Measurements from ENCODE around the gene ACTL10. TPM values are rescaled to one million over a fixed set of nuclear protein-coding genes. Genes with fewer than 3 reads are reported as not detected.

Gene ACTL10
- total RNA-seq, 2 donors from 2014 or later: 3.9 to 8.0 TPM

DNA sequence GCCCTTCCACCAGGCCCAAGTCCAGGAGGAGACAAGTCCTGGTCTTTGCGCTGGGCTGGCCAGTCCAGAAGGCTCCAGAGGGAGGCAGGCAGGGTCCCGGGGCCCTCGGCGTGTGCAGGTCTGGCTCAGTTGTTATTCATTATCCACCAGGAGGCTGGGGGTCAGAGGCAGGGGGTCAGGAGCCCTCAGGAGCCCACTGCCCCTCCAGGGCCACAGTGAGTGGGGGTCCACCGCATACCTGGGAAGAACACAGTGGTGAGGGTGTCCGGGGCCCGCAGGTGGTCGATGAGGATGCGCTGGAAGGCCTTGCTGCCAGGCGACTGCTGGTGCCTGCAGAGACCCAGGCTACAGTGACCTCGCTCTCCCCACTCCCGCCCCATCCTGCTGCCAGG, 9.0 kb upstream of the ACTL10 start:
- Histone ChIP-seq H3K9me3 (no peaks in the 10 kb centered on the region), H3K9ac (ENCODE audit: low read depth in 2 of 2, low read length in 2 of 2) (no peak overlapping the region), H3K4me1 (peaks cover 6% of the 10 kb centered on the region), H3K36me3 (no peaks in the 10 kb centered on the region), H3K27me3 (no peaks in the 10 kb centered on the region), H3K4me3 (no peak overlapping the region), H3K27ac (no peak overlapping the region)
- DNase-seq: no peak
- TF ChIP-seq, protein P1, sequence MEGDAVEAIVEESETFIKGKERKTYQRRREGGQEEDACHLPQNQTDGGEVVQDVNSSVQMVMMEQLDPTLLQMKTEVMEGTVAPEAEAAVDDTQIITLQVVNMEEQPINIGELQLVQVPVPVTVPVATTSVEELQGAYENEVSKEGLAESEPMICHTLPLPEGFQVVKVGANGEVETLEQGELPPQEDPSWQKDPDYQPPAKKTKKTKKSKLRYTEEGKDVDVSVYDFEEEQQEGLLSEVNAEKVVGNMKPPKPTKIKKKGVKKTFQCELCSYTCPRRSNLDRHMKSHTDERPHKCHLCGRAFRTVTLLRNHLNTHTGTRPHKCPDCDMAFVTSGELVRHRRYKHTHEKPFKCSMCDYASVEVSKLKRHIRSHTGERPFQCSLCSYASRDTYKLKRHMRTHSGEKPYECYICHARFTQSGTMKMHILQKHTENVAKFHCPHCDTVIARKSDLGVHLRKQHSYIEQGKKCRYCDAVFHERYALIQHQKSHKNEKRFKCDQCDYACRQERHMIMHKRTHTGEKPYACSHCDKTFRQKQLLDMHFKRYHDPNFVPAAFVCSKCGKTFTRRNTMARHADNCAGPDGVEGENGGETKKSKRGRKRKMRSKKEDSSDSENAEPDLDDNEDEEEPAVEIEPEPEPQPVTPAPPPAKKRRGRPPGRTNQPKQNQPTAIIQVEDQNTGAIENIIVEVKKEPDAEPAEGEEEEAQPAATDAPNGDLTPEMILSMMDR (IDR thresholded peaks at IDR 0.05): no peak
- intact Hi-C loops (cut with DNase I): no loop called here

- Histone ChIP-seq H3K27me3 (no peaks in the 10 kb centered on the region), H3K36me3 (no peaks in the 10 kb centered on the region), H3K9ac (ENCODE audit: low read depth in 2 of 2, low read length in 2 of 2) (no peak overlapping the region), H3K27ac (no peak overlapping the region), H3K4me1 (peaks cover 5% of the 10 kb centered on the region), H3K4me3 (no peak overlapping the region), H3K9me3 (no peaks in the 10 kb centered on the region)
- TF ChIP-seq, protein P1 (IDR thresholded peaks at IDR 0.05): no peak
- intact Hi-C loops (cut with DNase I): no loop called here
- DNase-seq: no peak
These were observed 8.2 kb upstream of the ACTL10 start for GRCh38 chr20:33658510-33658909.

DNA sequence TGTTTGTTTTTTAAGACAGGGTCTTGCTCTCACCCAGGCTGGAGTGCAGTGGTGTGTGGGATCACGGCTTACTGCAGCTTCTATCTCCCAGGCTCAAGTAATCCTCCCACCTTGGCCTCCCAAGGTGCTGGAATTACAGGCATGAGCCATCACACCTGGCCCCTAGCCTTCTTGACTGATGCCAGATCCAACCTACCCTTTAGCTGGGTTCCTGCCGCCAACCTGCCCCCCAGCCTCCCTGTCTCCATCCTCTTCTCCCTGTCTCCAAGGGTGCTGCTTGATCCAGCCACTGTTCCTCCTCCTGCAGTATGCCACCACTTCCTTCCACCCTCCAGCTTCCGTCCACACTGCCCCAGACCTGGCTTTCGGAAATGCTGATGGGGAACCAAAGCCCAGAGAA, 7.8 kb upstream of the ACTL10 start:
- H3K36me3 ChIP-seq: no peaks in the 10 kb centered on the region
- DNase-seq: no peak
- peaks cover under 1% of the 10 kb centered on the region for H3K4me1 ChIP-seq
- H3K27me3 ChIP-seq: no peaks in the 10 kb centered on the region
- no peak overlapping the region for H3K4me3 ChIP-seq
- H3K9ac ChIP-seq (ENCODE audit: low read depth in 2 of 2, low read length in 2 of 2): no peak overlapping the region
- intact Hi-C loops (cut with DNase I): no loop called here
- TF ChIP-seq, protein P1 (IDR thresholded peaks at IDR 0.05): no peak
- H3K27ac ChIP-seq: no peak overlapping the region
- no peaks in the 10 kb centered on the region for H3K9me3 ChIP-seq

DNA sequence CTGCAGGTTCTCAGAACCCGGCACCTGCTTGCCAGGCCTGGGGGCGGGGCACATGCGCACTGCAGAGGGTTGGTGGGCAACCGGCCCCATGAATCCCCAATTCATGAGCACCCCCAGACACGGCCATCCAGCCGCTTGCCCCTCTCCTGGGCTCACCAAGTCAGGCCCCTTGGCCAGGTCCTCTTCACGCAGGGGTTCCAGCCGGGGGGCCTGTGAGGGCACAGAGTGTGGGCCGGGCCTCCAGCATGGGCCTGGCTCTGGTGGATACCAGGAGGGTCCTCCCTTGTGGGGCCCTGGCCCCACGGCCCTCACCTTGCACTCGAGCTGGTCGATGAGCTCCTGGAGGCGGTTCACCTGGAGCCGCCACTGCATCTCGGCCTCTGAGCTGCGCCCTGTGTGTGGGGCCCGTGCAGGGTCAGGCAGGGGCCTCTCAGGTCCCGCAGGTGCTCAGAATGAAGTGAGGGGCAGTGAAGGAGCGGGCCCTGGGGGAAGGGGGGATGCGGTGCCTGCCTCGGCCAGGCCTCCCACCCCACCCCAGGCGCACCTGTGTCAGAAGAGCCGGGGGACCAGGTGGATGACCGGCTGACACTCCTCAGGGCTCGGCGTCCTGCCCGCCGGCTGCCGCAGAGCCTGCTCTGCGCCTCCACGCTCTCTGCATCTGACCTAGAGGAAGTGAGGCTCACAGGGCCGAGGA, 7.3 kb upstream of the ACTL10 start:
- H3K36me3 ChIP-seq: no peaks in the 10 kb centered on the region
- H3K4me1 ChIP-seq: no peaks in the 10 kb centered on the region
- TF ChIP-seq, protein P1 (IDR thresholded peaks at IDR 0.05): no peak
- H3K9ac ChIP-seq (ENCODE audit: low read depth in 2 of 2, low read length in 2 of 2): no peak overlapping the region
- peak; percentile 17 for DNase-seq
- no peaks in the 10 kb centered on the region for H3K9me3 ChIP-seq
- no peak overlapping the region for H3K4me3 ChIP-seq
- intact Hi-C loops (cut with DNase I): no loop called here
- H3K27ac ChIP-seq: no peak overlapping the region
- no peaks in the 10 kb centered on the region for H3K27me3 ChIP-seq

GRCh38 chr20:33660035-33660684, 6.6 kb upstream of the ACTL10 start:
- H3K27me3 ChIP-seq: no peaks in the 10 kb centered on the region
- no peak overlapping the region for H3K9ac ChIP-seq (ENCODE audit: low read depth in 2 of 2, low read length in 2 of 2)
- no peak for DNase-seq
- H3K36me3 ChIP-seq: no peaks in the 10 kb centered on the region
- TF ChIP-seq, protein P1 (IDR thresholded peaks at IDR 0.05): no peak
- H3K9me3 ChIP-seq: no peaks in the 10 kb centered on the region
- H3K4me1 ChIP-seq: no peaks in the 10 kb centered on the region
- H3K4me3 ChIP-seq: no peak overlapping the region
- intact Hi-C loops (cut with DNase I): no loop called here
- no peak overlapping the region for H3K27ac ChIP-seq
